ENCODE data around the gene OSBPL6.

OSBPL6 gene

GRCh38 chr2:178237488-178238153, 43.3 kb downstream of the OSBPL6 start:
- no peak for DNase-seq (ENCODE audit: low read depth in 2 of 2, low spot score in 1 of 2)

- no peak for DNase-seq (ENCODE audit: low read depth in 2 of 2, low spot score in 1 of 2)
These were observed 43.8 kb downstream of the OSBPL6 start for GRCh38 chr2:178238154-178238521.

- DNase-seq (ENCODE audit: low read depth in 2 of 2, low spot score in 1 of 2): no peak
These were observed 44.4 kb downstream of the OSBPL6 start for GRCh38 chr2:178238750-178239149.

GRCh38 chr2:178241844-178242551, 47.7 kb downstream of the OSBPL6 start:
- DNase-seq (ENCODE audit: low read depth in 2 of 2, low spot score in 1 of 2): no peak

GRCh38 chr2:178242552-178242883, 48.2 kb downstream of the OSBPL6 start:
- DNase-seq (ENCODE audit: low read depth in 2 of 2, low spot score in 1 of 2): no peak

- no peak for DNase-seq (ENCODE audit: low read depth in 2 of 2, low spot score in 1 of 2)
These were observed 49.6 kb downstream of the OSBPL6 start for GRCh38 chr2:178243961-178244360.

- DNase-seq (ENCODE audit: low read depth in 2 of 2, low spot score in 1 of 2): no peak
These were observed 50.5 kb downstream of the OSBPL6 start for GRCh38 chr2:178244777-178245176.

- no peak for DNase-seq (ENCODE audit: low read depth in 2 of 2, low spot score in 1 of 2)
These were observed 52.4 kb downstream of the OSBPL6 start for GRCh38 chr2:178246696-178247095.

GRCh38 chr2:178247250-178247649, 52.9 kb downstream of the OSBPL6 start:
- DNase-seq (ENCODE audit: low read depth in 2 of 2, low spot score in 1 of 2): no peak

GRCh38 chr2:178250429-178250828, 56.1 kb downstream of the OSBPL6 start:
- DNase-seq (ENCODE audit: low read depth in 2 of 2, low spot score in 1 of 2): no peak

- no peak for DNase-seq (ENCODE audit: low read depth in 2 of 2, low spot score in 1 of 2)
These were observed 57.0 kb downstream of the OSBPL6 start for GRCh38 chr2:178251151-178251955.

- no peak for DNase-seq (ENCODE audit: low read depth in 2 of 2, low spot score in 1 of 2)
These were observed 62.2 kb downstream of the OSBPL6 start for GRCh38 chr2:178256382-178257042.

GRCh38 chr2:178257127-178257526, 62.8 kb downstream of the OSBPL6 start:
- DNase-seq (ENCODE audit: low read depth in 2 of 2, low spot score in 1 of 2): no peak

- no peak for DNase-seq (ENCODE audit: low read depth in 2 of 2, low spot score in 1 of 2)
These were observed 64.6 kb downstream of the OSBPL6 start for GRCh38 chr2:178258916-178259315.

- DNase-seq (ENCODE audit: low read depth in 2 of 2, low spot score in 1 of 2): no peak
These were observed 69.0 kb downstream of the OSBPL6 start for GRCh38 chr2:178263159-178263860.

- no peak for DNase-seq (ENCODE audit: low read depth in 2 of 2, low spot score in 1 of 2)
These were observed 69.9 kb downstream of the OSBPL6 start for GRCh38 chr2:178264211-178264610.

GRCh38 chr2:178265851-178266250, 71.5 kb downstream of the OSBPL6 start:
- DNase-seq (ENCODE audit: low read depth in 2 of 2, low spot score in 1 of 2): no peak

- DNase-seq (ENCODE audit: low read depth in 2 of 2, low spot score in 1 of 2): no peak
These were observed 72.1 kb downstream of the OSBPL6 start for GRCh38 chr2:178266445-178266844.

GRCh38 chr2:178267660-178268059, 73.3 kb downstream of the OSBPL6 start:
- no peak for DNase-seq (ENCODE audit: low read depth in 2 of 2, low spot score in 1 of 2)

- DNase-seq (ENCODE audit: low read depth in 2 of 2, low spot score in 1 of 2): no peak
These were observed 74.1 kb downstream of the OSBPL6 start for GRCh38 chr2:178268435-178268834.

Data from stimulated activated CD8-positive, alpha-beta memory T cell treated with anti-CD3 and anti-CD28 coated beads, Interleukin-4, amount 100 ng/mL, for 4 hours (primary cell).